Jurkat, Clone E6-1 (cell line): ENCODE measurements around the gene MYOM3.
A peak's percentile ranks its signal among the peaks of the same experiment; 100 is the strongest.

Experiments
- DNase-seq: peaks from one replicate; pipeline ENCODE4 v3.0.0-alpha.2; 2011; ENCODE audit warnings: low read depth, low spot score
- H3K4me3 ChIP-seq: 2 replicates; pipeline ENCODE4 v1.5.1; 2011; ENCODE audit warnings: mild to moderate bottlenecking, low read length, control low read depth, moderate library complexity

MYOM3 gene

GRCh38 chr1:24085007-24085406, 26.9 kb downstream of the MYOM3 start:
- DNase-seq = no peak
- no peak overlapping the region for H3K4me3 ChIP-seq

- DNase-seq = no peak
- no peak overlapping the region for H3K4me3 ChIP-seq
These were observed 27.9 kb downstream of the MYOM3 start for GRCh38 chr1:24084050-24084449.

GRCh38 chr1:24082372-24082771, 29.6 kb downstream of the MYOM3 start:
- no peak overlapping the region for H3K4me3 ChIP-seq
- no peak for DNase-seq

DNA sequence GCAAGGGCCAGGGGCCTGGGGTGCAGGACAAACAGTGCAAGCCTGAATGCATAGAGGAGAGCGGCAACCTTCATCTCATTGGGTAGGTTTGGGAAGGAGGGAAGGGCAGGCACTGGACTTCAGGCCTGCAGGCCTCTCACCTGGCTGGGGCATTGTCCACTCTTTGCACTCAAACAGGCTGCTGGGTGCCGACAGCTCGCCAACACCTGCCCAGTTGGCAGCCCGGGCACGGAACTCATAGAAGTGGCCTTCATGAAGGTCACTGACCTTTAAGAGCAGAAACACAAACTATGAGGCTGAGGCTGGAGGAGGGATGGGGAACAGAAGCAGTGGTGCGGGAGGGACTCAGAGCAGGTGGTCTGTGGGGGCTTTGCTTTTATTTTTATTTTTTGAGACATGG, 30.7 kb downstream of the MYOM3 start:
- DNase-seq = no peak
- no peak overlapping the region for H3K4me3 ChIP-seq

DNA sequence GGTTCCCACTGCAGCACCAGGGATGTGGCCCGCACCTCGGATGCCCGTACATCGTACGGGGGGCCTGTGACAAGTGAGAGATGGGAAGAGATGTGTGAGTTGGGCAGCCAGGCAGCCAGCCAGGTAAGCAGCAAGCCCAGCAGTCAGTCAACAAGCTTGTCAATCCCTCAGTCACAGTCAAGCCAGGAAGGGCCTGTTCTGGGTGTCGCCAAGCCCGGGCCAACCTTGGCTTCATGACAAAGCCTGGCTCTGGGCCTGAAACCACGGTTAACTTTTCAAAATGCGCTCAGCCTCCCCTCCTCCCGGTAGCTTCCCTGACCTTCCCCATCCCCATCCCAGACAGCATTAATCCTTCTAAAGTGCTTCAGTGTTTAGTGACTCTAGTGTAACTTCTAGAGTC, 31.8 kb downstream of the MYOM3 start:
- no peak overlapping the region for H3K4me3 ChIP-seq
- no peak for DNase-seq

- DNase-seq = no peak
- H3K4me3 ChIP-seq = no peak overlapping the region
These were observed 34.5 kb downstream of the MYOM3 start for GRCh38 chr1:24077278-24077978.

- no peak for DNase-seq
These were observed 36.0 kb downstream of the MYOM3 start for GRCh38 chr1:24075946-24076345.

DNA sequence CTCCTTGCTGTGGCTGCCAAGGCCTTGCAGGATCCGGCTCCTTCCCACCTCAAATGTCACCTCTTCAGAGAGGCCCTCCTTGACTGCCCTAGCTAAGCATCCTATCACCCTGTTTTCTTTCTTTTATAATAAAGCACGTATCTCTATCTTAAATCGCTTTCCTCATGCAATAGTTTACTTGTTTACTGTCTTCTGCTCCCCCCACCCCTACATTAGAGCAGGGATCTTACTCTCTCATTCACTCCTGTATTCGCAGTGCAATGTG, 36.4 kb downstream of the MYOM3 start:
- no peak overlapping the region for H3K4me3 ChIP-seq
- no peak for DNase-seq

More at GRCh38 chr1:24075946-24076345, 36.0 kb downstream of the MYOM3 start:
- H3K4me3 ChIP-seq = no peak overlapping the region

GRCh38 chr1:24074817-24075589, 36.9 kb downstream of the MYOM3 start:
- no peak for DNase-seq

GRCh38 chr1:24074196-24074595, 37.7 kb downstream of the MYOM3 start:
- H3K4me3 ChIP-seq = no peak overlapping the region
- no peak for DNase-seq

More at GRCh38 chr1:24074817-24075589, 36.9 kb downstream of the MYOM3 start:
- no peak overlapping the region for H3K4me3 ChIP-seq

DNA sequence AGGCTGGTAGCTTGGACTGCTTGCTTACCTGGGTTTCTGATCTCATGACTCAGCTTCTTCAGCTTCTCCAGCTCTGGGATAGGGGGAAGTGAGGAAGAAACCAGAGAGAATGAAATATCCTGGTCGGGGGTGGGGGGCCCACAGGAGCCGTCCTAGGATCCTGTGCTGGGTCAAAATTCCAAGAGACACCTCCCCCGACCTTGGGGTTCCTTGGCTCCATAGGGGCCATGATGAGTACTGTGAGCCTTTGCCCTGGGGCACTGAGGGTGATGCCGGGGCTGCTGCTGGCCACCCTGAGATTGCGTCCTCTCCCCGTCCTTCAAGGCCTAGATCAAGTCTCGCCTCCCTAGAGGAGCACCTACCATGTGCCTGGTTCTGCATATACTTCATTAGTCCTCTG, 40.0 kb downstream of the MYOM3 start:
- H3K4me3 ChIP-seq = no peak overlapping the region
- DNase-seq = no peak

- peak; percentile 64 for DNase-seq
- H3K4me3 ChIP-seq = no peak overlapping the region
These were observed 41.0 kb downstream of the MYOM3 start for GRCh38 chr1:24070821-24071393.

GRCh38 chr1:24069817-24070216, 42.1 kb downstream of the MYOM3 start:
- DNase-seq = no peak
- H3K4me3 ChIP-seq = no peak overlapping the region

DNA sequence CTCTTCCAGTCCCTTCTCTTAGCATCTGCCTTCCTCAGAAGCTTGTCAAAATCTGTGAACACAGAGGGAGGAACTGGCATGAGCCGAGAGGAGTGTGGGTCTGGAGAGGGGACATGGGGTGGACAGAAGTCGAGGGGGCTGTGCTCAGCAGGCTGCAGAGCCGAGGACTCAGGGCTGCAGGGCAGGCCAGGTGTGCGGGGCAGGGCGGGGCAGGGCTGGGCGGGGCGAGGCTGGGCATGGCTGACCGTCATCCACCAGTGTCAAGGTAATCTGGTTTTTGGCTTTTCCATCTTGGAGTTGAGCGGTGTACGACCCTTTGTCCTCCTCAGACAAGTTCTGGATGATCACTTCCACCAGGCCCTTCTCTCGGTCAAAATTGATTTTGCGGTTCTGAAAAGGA, 44.0 kb downstream of the MYOM3 start:
- no peak for DNase-seq
- H3K4me3 ChIP-seq = no peak overlapping the region

DNA sequence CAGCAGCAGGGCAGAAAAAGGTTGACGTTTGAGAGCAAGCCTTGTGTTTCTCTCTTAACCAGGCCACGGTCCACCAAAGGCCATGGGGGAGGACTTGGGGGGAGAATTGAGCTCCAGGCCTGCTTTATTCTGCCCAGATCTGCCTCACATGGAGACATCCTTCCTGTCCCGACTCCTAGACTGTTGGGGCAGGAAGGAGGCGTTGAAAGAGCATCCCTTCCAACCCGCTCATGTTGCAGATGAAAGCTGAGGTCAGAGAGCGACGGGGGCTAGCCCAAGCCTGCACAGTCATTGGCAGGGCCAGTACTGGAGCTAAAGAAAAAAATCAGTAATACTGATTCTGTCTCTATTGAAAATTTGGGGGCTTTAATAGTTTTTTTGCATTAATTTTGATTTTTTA, 46.6 kb downstream of the MYOM3 start:
- H3K4me3 ChIP-seq = no peak overlapping the region
- DNase-seq = no peak

- no peak for DNase-seq
- no peak overlapping the region for H3K4me3 ChIP-seq
These were observed 49.7 kb downstream of the MYOM3 start for GRCh38 chr1:24062221-24062620.

DNA sequence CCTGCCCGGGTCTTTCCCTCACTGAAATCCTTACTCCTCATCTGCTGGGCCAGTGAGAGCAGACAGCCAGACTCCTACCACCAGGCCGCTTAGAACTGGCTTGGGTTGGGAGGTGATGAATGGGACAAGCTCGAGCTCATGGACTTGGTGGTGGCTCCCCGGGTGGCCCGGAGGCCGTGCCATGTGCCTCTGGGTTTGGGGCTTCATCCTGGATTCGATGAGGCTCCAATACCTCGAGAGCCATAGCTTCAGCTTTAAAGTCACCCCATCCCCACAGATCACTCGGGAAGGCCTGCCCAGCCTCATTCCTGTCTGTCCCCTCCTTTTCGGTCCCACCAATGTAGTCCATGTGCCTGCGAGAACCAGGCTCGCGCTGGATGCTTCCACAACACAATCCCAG, 51.5 kb downstream of the MYOM3 start:
- no peak overlapping the region for H3K4me3 ChIP-seq
- DNase-seq = no peak

- H3K4me3 ChIP-seq = no peak overlapping the region
- DNase-seq = no peak
These were observed 53.1 kb downstream of the MYOM3 start for GRCh38 chr1:24058671-24059455.

DNA sequence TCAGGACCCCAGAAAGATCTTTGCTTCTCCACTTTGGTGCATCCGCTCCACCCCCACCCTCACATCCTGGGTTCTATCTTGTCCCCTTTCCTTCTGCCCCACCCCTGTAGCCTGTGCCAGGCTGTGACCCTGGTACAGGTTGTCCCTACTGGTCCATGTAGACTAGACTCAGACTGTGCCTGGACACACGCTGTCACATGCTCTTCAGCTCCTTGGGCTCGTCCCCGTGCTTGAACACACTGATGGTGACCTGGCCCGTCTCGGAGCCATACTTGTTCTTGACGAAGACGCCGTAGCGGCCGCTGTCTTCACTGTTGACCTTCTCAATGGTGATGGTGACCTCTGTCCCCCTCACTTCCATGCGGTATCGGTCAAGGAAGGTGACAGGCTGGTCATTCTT, 54.8 kb downstream of the MYOM3 start:
- no peak overlapping the region for H3K4me3 ChIP-seq
- DNase-seq = no peak

DNA sequence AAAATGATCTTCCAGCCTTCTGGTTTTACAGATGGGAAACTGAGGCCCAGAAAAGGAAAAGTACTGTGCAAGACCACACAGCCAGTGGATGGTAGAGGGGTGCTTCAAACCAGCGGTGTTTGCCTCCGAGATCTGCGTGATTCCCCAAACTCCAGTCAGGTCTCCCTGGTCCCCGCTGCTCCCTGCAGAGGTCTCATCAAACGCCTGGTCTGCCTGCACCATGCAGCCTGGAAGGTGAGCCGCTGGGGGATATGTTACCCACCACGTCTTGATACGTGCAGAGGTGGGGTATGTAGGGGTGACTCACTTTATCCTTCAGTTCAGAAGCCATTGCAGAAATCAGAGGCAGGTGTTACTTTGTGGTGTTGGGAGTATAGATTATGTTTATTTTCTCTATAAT, 56.3 kb downstream of the MYOM3 start:
- no peak for DNase-seq
- H3K4me3 ChIP-seq = no peak overlapping the region
